ENCODE results near the gene SEC14L1. TPM values are rescaled to one million over a fixed set of nuclear protein-coding genes. Genes with fewer than 3 reads are reported as not detected.

SEC14L1 gene
- total RNA-seq, 6 donors from 2014 or later = 100 to 291 (median 145) TPM

- peak overlapping the region; percentile 1 to 98 (median 80) for H3K4me3 ChIP-seq
- peaks cover 4 to 54% (median 8%) of the 10 kb centered on the region in 4 donors for H3K36me3 ChIP-seq
- DNase-seq (no peak), ATAC-seq (ENCODE audit: low FRiP score in 2 of 2) (no peak)
- 69 to 83% methylated on average over 4 of the region's 4 CpGs for WGBS, 2 donors
- H3K27ac ChIP-seq = peak overlapping the region; percentile 96 to 99 (median 98)
- H3K27me3 ChIP-seq = peaks cover 0 to 2% (median 0%) of the 10 kb centered on the region in 4 donors
- peaks cover 43 to 69% (median 56%) of the 10 kb centered on the region in 4 donors for H3K4me1 ChIP-seq
- no peaks in the 10 kb centered on the region for H3K9me3 ChIP-seq
- TF ChIP-seq POLR2A (IDR thresholded peaks at IDR 0.05) (no peak), CTCF (IDR thresholded peaks at IDR 0.05) (no peak)
Measured at GRCh38 chr17:77144227-77144626, 3.5 kb downstream of the SEC14L1 start.

- H3K4me1 ChIP-seq = peaks cover 40 to 68% (median 53%) of the 10 kb centered on the region in 4 donors
- H3K36me3 ChIP-seq = peaks cover 4 to 56% (median 12%) of the 10 kb centered on the region in 4 donors
- peaks cover 0 to 2% (median 0%) of the 10 kb centered on the region in 4 donors for H3K27me3 ChIP-seq
Measured at GRCh38 chr17:77145224-77145611, 4.4 kb downstream of the SEC14L1 start.

GRCh38 chr17:77145612-77146245, 5.0 kb downstream of the SEC14L1 start:
- ATAC-seq (ENCODE audit: low FRiP score in 2 of 2) = peak; percentile 67 to 88
- 18 to 20% methylated on average over 8 of the region's 8 CpGs for whole genome bisulfite sequencing, 2 donors
- no peaks in the 10 kb centered on the region for H3K9me3 ChIP-seq
- peak overlapping the region; percentile 11 to 98 (median 54) for H3K4me3 ChIP-seq
- peak in 1 of 2 donors; percentile 89 for DNase-seq
- H3K27ac ChIP-seq = peak overlapping the region; percentile 96 to 99 (median 98)
- TF ChIP-seq POLR2AphosphoS5 (IDR thresholded peaks at IDR 0.05) (peak; percentile 25 to 53), CTCF (IDR thresholded peaks at IDR 0.05) (peak in 2 of 6 experiments; percentile 10 to 39), EP300 (IDR thresholded peaks at IDR 0.05) (no peak), POLR2A (IDR thresholded peaks at IDR 0.05) (peak in 2 of 4 donors; percentile 20 to 37)
- peaks cover 44 to 71% (median 55%) of the 10 kb centered on the region in 4 donors for H3K4me1 ChIP-seq
- peaks cover 0 to 2% (median 0%) of the 10 kb centered on the region in 4 donors for H3K27me3 ChIP-seq
- peaks cover 5 to 60% (median 14%) of the 10 kb centered on the region in 4 donors for H3K36me3 ChIP-seq

More at GRCh38 chr17:77145224-77145611, 4.4 kb downstream of the SEC14L1 start:
- TF ChIP-seq CTCF (IDR thresholded peaks at IDR 0.05) (no peak), POLR2AphosphoS5 (IDR thresholded peaks at IDR 0.05) (no peak), EP300 (IDR thresholded peaks at IDR 0.05) (no peak), POLR2A (IDR thresholded peaks at IDR 0.05) (no peak)
- H3K9me3 ChIP-seq = no peaks in the 10 kb centered on the region
- peak overlapping the region; percentile 96 to 99 (median 98) for H3K27ac ChIP-seq
- DNase-seq (no peak), ATAC-seq (ENCODE audit: low FRiP score in 2 of 2) (no peak)
- H3K4me3 ChIP-seq = peak overlapping the region; percentile 11 to 98 (median 54)
- WGBS, 2 donors = 46 to 56% methylated on average over 3 of the region's 3 CpGs

GRCh38 chr17:77146246-77146632, 5.5 kb downstream of the SEC14L1 start:
- Histone ChIP-seq H3K27ac (peak overlapping the region; percentile 96 to 99 (median 98)), H3K36me3 (peaks cover 8 to 62% (median 14%) of the 10 kb centered on the region in 4 donors), H3K4me3 (peak overlapping the region in 3 of 4 donors; percentile 24 to 98 (median 84)), H3K9me3 (no peaks in the 10 kb centered on the region), H3K4me1 (peaks cover 46 to 72% (median 55%) of the 10 kb centered on the region in 4 donors), H3K27me3 (no peaks in the 10 kb centered on the region)
- TF ChIP-seq POLR2AphosphoS5 (IDR thresholded peaks at IDR 0.05) (no peak), EP300 (IDR thresholded peaks at IDR 0.05) (no peak), CTCF (IDR thresholded peaks at IDR 0.05) (no peak), POLR2A (IDR thresholded peaks at IDR 0.05) (no peak)
- DNase-seq (no peak), ATAC-seq (ENCODE audit: low FRiP score in 2 of 2) (peak in 1 of 2 donors; percentile 8)
- 16% methylated on average over 5 of the region's 5 CpGs for WGBS, 2 donors
